ENCODE data around the gene LRRN2. TPM values are rescaled to one million over a fixed set of nuclear protein-coding genes. Genes with fewer than 3 reads are reported as not detected.

LRRN2 gene
- polyA plus RNA-seq, 1 experiment: not detected

DNA sequence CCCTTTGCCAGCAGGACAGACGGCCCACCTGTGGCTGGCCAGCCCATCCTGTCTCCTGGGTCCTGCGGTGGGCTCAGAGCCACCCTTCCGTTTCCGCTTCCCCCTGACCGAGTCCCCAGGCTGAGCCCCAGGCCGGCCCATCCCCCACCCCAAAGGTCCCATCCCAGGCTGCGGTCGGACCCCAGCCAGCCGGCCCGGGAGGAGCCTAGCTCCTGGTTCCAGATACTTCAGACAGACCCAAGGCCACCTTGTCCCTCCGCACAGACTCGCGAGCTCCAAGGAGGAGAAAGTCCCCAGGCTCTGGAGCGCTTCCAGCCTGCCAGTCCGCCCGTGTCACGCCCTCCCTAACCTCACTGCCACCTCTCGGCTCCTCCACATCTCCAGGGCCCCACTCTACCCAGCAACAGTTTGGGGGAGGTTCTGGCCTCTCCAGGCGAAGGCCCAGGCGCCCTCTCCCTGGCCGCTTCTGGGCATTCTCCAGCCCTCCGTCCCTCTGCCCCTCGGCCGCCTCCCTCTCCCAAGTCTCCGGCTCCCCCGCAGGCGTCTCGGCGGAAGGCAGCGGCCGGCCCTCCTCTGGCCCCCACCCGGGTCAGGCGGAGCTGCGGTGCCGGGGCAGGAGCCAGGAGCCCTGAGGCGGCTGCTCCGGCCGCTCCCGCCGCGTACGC lies 835 bp downstream of the LRRN2 start:
- CTCF ChIA-PET: interaction anchor here (0.6 kb wide), 1 partner anchor 607 kb away, joined by 3 read pairs; no protein-coding TSS in a partner anchor
- Histone ChIP-seq H3K27me3 (ENCODE audit: control insufficient read depth, insufficient read depth, low read length) (peaks cover 43% of the 10 kb centered on the region), H3K9me3 (ENCODE audit: control insufficient read depth, insufficient read depth, low read length) (no peaks in the 10 kb centered on the region), H3K27ac (ENCODE audit: low read depth, low read length) (no peak overlapping the region), H3K4me3 (ENCODE audit: low read depth, low read length) (no peak overlapping the region)
- TF ChIP-seq CTCF (IDR thresholded peaks at IDR 0.05; ENCODE audit: low read depth, low read length): no peak
- no peak for DNase-seq (ENCODE audit: low read depth, low spot score)
- POLR2A ChIA-PET: no interaction called here

- Histone ChIP-seq H3K27ac (ENCODE audit: low read depth, low read length) (no peak overlapping the region), H3K4me3 (ENCODE audit: low read depth, low read length) (no peak overlapping the region), H3K9me3 (ENCODE audit: control insufficient read depth, insufficient read depth, low read length) (no peaks in the 10 kb centered on the region), H3K27me3 (ENCODE audit: control insufficient read depth, insufficient read depth, low read length) (peaks cover 43% of the 10 kb centered on the region)
- ChIA-PET POLR2A (no interaction called here), CTCF (interaction anchor here (0.6 kb wide), 1 partner anchor 608 kb away, joined by 3 read pairs; no protein-coding TSS in a partner anchor)
- no peak for DNase-seq (ENCODE audit: low read depth, low spot score)
- no peak for TF ChIP-seq CTCF (IDR thresholded peaks at IDR 0.05; ENCODE audit: low read depth, low read length)
Measured at GRCh38 chr1:204684206-204684570, 1.4 kb downstream of the LRRN2 start.

DNA sequence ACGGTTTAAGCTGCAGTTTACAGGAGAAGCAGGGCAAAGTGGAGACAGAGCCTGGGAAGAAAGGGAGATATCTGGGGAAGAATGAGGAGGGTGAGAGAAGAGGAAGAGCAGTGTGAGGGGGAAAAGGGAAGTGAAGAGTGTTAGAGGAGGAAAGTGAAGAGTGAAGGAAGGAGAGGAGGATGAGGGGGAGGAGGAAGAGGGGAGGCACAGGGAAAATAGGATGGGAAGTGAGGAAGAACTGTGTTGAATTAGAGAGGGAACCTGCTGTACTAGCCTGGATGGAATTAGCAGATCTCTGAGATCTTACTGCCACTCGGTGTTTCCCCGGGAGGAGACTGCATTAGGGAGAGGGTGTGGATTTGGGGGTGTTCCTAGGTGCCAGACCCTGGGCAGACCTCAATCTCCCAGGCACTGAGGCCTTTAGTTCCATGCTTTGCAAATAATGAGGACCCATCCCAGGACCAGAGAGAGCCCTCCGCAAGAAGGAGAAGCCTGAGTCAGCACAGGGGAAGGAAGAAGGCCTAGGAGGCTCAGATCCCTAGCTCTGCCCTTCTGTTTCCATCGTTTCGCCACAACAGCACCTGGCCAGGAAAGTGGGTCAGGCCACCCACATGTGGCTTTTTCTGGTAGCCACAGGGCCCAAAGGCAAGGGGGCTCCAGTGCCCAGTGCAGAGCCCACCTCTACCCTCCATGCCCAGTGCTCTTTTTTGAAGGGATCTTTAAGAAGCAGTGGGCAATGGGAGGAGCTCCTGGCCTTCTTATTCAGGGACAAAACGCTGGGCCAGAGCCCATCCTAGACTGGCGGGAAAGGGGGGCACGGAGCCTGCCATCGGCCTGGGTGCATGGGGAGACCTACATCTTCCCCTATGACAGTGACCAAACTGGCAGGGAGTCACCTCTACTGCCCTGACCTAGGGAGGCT lies 2.0 kb downstream of the LRRN2 start:
- Histone ChIP-seq H3K27ac (ENCODE audit: low read depth, low read length) (no peak overlapping the region), H3K4me3 (ENCODE audit: low read depth, low read length) (no peak overlapping the region), H3K27me3 (ENCODE audit: control insufficient read depth, insufficient read depth, low read length) (peaks cover 42% of the 10 kb centered on the region), H3K9me3 (ENCODE audit: control insufficient read depth, insufficient read depth, low read length) (no peaks in the 10 kb centered on the region)
- no peak for DNase-seq (ENCODE audit: low read depth, low spot score)
- TF ChIP-seq CTCF (IDR thresholded peaks at IDR 0.05; ENCODE audit: low read depth, low read length): no peak
- ChIA-PET CTCF (interaction anchor here (1.7 kb wide), 1 partner anchor 124 kb away, joined by 5 read pairs; no protein-coding TSS in a partner anchor), POLR2A (no interaction called here)

- ChIA-PET POLR2A (no interaction called here), CTCF (no interaction called here)
- no peak overlapping the region for H3K27ac ChIP-seq (ENCODE audit: low read depth, low read length)
- H3K9me3 ChIP-seq (ENCODE audit: control insufficient read depth, insufficient read depth, low read length): no peaks in the 10 kb centered on the region
- no peak for TF ChIP-seq CTCF (IDR thresholded peaks at IDR 0.05; ENCODE audit: low read depth, low read length)
- no peak for DNase-seq (ENCODE audit: low read depth, low spot score)
- H3K27me3 ChIP-seq (ENCODE audit: control insufficient read depth, insufficient read depth, low read length): peaks cover 35% of the 10 kb centered on the region
- no peak overlapping the region for H3K4me3 ChIP-seq (ENCODE audit: low read depth, low read length)
Measured at GRCh38 chr1:204680461-204680860, 5.1 kb downstream of the LRRN2 start.

DNA sequence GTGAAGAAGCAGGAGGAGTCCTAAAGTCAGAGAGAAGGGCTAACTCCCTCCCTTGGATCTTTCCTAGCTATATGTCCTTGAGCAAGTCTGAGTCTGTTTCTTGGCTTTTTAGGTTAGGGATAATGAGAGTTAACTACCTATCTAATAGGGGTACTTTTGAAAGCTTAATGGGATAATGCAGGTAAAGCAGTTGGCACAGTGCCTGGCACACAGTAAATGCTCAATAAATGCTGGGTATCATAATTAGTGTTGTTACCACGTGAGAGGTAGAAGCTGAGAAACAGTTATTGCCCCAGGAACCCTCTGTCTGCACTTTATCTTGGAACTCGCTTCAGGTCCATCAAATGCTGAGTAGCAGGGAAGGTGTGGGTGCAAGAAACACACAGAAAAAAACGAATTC lies 5.5 kb downstream of the LRRN2 start:
- Histone ChIP-seq H3K27ac (ENCODE audit: low read depth, low read length) (no peak overlapping the region), H3K9me3 (ENCODE audit: control insufficient read depth, insufficient read depth, low read length) (no peaks in the 10 kb centered on the region), H3K27me3 (ENCODE audit: control insufficient read depth, insufficient read depth, low read length) (peaks cover 35% of the 10 kb centered on the region), H3K4me3 (ENCODE audit: low read depth, low read length) (no peak overlapping the region)
- TF ChIP-seq CTCF (IDR thresholded peaks at IDR 0.05; ENCODE audit: low read depth, low read length): no peak
- ChIA-PET POLR2A (no interaction called here), CTCF (no interaction called here)
- no peak for DNase-seq (ENCODE audit: low read depth, low spot score)
